ENCODE data around the gene EXOC6B.

DNA sequence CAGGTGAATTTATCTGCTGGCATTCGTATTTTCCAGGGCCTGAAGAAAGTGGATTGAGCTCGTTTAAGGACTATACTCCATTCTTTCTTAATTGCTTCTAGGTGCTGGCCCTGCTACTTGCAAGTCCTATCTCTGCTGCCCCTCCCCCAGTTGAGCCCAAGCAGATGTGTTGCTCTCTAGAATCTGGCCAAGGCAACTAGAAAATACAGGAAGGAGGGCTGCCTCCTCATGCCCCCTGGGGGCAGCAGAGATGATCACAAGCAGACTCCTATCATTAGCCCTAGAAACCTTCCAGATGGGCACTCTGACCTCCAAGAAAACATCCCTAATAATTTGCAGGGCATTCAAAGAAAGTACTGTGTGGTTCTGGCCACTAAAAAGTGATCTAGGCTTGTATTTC is 605.7 kb downstream of the EXOC6B start:
- TF ChIP-seq TCF12 (IDR thresholded peaks at IDR 0.05; ENCODE audit: low read depth) (no peak), TAF1 (IDR thresholded peaks at IDR 0.05; ENCODE audit: low read depth) (no peak)
